Adrenal gland (tissue), 12 donors: ENCODE measurements around the gene NBPF1. TPM values are rescaled to one million over a fixed set of nuclear protein-coding genes. Genes with fewer than 3 reads are reported as not detected.
"Not testable (repeated sequence)": the region's sequence is repeated elsewhere in the genome, so short reads cannot be mapped to it uniquely, and the experiment has no call there.

Experiments used
- DNase-seq, 7 donors: peaks; one replicate each; pipeline ENCODE4 v3.0.0-alpha.2; 2019 to 2020
- H3K27ac ChIP-seq, 5 donors: fragments of 200-600 bp; sonication (generic) in 4 of 5; 1 replicate in 3 of 5; 2 replicates in 2 of 5; pipeline versions ENCODE4 v1.5.1 to v1.8.0; 2016 to 2020; ENCODE audit warnings: mild to moderate bottlenecking in 1 of 5
- H3K27me3 ChIP-seq: fragments of 200-600 bp; 2 replicates; pipeline ENCODE4 v1.8.0; 2021
- H3K36me3 ChIP-seq, 2 donors: fragments of 200-600 bp; replicated peaks in 1 of 2; 1 replicate in 1 of 2; 2 replicates in 1 of 2; pipeline versions ENCODE4 v1.5.1 to v1.8.0; 2018 to 2022
- H3K4me1 ChIP-seq, 2 donors: fragments of 200-600 bp; replicated peaks in 1 of 2; 1 replicate in 1 of 2; 2 replicates in 1 of 2; pipeline versions ENCODE4 v1.5.1 to v1.8.0; 2018 to 2021
- H3K4me3 ChIP-seq, 4 donors: fragments of 200-600 bp; sonication (generic) in 3 of 4; one replicate each; pipeline ENCODE4 v1.5.1; 2016 to 2018
- H3K9me3 ChIP-seq, 3 donors: fragments of 200-600 bp; sonication (generic) in 1 of 3; replicated peaks in 1 of 3; 1 replicate in 2 of 3; 2 replicates in 1 of 3; pipeline versions ENCODE4 v1.5.1 to v1.8.0; 2016 to 2021
- WGBS, 4 donors: extraction: QIAGEN DNeasy Blood & Tissue Kit in 2 of 4; methylation state at CpG; one replicate each; pipeline versions ENCODE4 v1.1.5 to v1.1.7; 2013 to 2017; 5-methylcytosine and 5-hydroxymethylcytosine counted together
- intact Hi-C, 2 donors: fragments of 100-400 bp; cut with DNase I; formaldehyde crosslinking; loops; one replicate each; pipeline versions ENCODE4 v1.14.1 to v1.15.0; 2022 to 2023
- polyA plus RNA-seq, 3 donors: library from polyadenylated mRNA; stranded (reverse); fragments of 200-250 nt in 2 of 3; fragments of 350-450 nt in 1 of 3; fragmentation: Illumina TruSeq in 1 of 3; extraction: RNeasy Lipid Tissue Mini Kit (QIAGEN cat#74804) in 1 of 3; gene quantifications; one replicate each; pipeline ENCODE4 v1.2.3, GENCODE V29; 2013 to 2014
- total RNA-seq, 9 donors: library from RNA; depleted of rRNA in 4 of 9; stranded (reverse); fragments of >200 nt in 4 of 9; fragments of 120-200 nt in 1 of 9; fragmentation: NEBNext Ultra II Directional in 1 of 9; extraction: Animal tissue kit (Norgen Biotek cat#: 25700) in 1 of 9; gene quantifications; one replicate each; pipeline versions ENCODE4 v1.1.0 to v1.2.4, GENCODE V29; 2013 to 2023
- donor health status: healthy with polysubstance abuse.
- donor health status: Bipolar disorder and iron deficiency.
- donor health status: DM: yes; HTN: yes; CAD: no.
- donor health status: DM: no; HTN: no; CAD: no.
- donor health status: DM: no; HTN: no; CAD: no.
- donor health status: DM: yes; HTN: yes; CAD: no.

Gene NBPF1
- total and polyA plus RNA-seq, 12 donors, result 7.9 to 205 (median 93.3) TPM

DNA sequence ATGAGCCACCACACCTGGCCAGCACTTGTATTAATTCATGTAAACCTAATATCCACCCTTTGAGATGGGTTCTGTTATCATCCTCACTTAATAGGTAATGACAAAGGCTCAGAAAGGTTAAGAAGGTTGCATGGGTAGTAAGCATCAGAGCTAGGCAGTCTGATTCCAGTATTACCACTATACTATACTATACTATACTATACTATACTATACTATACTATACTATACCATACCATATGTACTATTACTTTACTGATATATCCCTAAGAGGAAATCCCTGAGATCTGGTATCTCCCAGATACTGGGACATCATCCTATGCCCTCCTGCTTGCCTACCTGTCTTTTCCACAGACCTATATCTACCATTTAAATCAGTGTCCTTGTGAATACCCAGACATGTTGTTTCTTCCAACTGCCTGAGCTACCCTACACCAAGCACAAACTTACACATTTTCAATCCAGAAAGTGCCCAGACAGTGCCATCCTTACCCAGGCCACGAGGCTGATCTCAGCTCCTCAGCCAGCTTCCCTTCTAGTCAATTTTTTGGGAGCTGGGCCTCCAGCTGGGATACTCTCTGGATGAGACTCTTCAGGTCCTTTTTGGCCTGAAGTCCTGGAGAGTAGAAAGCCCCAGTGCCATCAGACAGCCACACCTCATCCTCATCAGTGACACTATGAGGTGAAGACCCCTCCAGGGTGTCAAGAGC lies 63.0 kb downstream of the NBPF1 start:
- H3K4me1 ChIP-seq, DNase-seq, H3K27ac ChIP-seq, H3K9me3 ChIP-seq, H3K4me3 ChIP-seq, H3K27me3 ChIP-seq, intact Hi-C loops, H3K36me3 ChIP-seq: not testable (repeated sequence)
- WGBS, 4 donors, result 80 to 82% (median 82%) methylated on average over 1 of the region's 1 CpG; no CpG with 5 or more reads in 1 of the 4 donors

GRCh38 chr1:16549545-16549944 lies 63.8 kb downstream of the NBPF1 start:
- not testable (repeated sequence) for H3K4me1 ChIP-seq, DNase-seq, H3K27ac ChIP-seq, H3K36me3 ChIP-seq, H3K9me3 ChIP-seq, H3K4me3 ChIP-seq, H3K27me3 ChIP-seq
- intact Hi-C loops, result loop anchor here in 1 of 2 donors (10.0 kb wide), 1 partner anchor 175 kb away; no protein-coding TSS in a partner anchor
- 79 to 100% (median 88%) methylated on average over 1 of the region's 1 CpG for WGBS, 4 donors

DNA sequence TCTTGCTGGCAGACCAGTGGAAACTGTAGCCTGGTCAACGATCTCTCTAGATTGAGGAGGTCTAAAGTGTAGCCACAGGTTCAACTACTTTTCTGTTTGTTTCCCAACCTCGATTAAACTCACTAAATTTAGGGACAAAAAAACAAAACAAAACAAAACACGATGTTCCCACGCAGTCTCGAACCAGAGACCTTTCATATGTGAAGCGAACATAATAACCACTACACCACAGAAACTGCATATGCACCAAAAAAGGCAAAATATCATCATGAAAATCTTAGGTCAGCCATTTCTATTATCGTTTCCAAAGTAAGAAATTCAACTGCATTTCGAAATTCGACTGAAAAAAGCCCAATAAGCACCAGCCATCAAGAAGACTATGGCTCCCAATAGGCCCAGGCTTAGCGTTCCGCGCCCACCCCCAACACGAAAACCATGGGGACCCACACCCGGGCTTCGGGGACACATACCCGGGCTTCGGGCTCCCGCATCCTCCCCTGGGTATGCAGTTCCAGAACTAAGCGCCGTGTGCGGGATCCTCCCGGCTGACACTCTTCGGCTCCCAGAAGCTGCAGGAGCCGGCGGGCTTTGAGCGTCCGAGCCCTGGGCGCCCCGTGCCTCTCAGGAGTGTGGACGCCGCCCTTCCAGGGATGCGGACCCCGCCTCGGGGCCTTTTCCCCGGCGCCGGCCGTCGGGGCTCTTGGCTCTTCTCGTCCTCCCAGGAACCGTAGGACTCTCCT lies 65.7 kb downstream of the NBPF1 start:
- H3K9me3 ChIP-seq, H3K27ac ChIP-seq, H3K27me3 ChIP-seq, H3K36me3 ChIP-seq, H3K4me3 ChIP-seq, H3K4me1 ChIP-seq, DNase-seq: not testable (repeated sequence)
- intact Hi-C loops, result loop anchor here in 1 of 2 donors (10.0 kb wide), 1 partner anchor 177 kb away; no protein-coding TSS in a partner anchor
- 61 to 83% (median 69%) methylated on average over 2 to 25 of the region's 41 CpGs for WGBS, 4 donors

GRCh38 chr1:16545682-16546095 lies 67.7 kb downstream of the NBPF1 start:
- H3K4me3 ChIP-seq, H3K27me3 ChIP-seq, H3K4me1 ChIP-seq, H3K36me3 ChIP-seq, H3K27ac ChIP-seq, DNase-seq, H3K9me3 ChIP-seq: not testable (repeated sequence)
- 38 to 69% (median 53%) methylated on average over 10 to 12 of the region's 16 CpGs for WGBS, 4 donors
- intact Hi-C loops, result loop anchor here in 1 of 2 donors (10.0 kb wide), 1 partner anchor 179 kb away; no protein-coding TSS in a partner anchor

- WGBS, 4 donors, result 0 to 17% (median 0%) methylated on average over 1 to 2 of the region's 2 CpGs; no CpG with 5 or more reads in 1 of the 4 donors
- H3K27me3 ChIP-seq, H3K9me3 ChIP-seq, H3K36me3 ChIP-seq, H3K4me1 ChIP-seq, H3K4me3 ChIP-seq: not testable (repeated sequence)
- intact Hi-C loops, result loop anchor here in 1 of 2 donors (10.0 kb wide), 1 partner anchor 184 kb away; no protein-coding TSS in a partner anchor
- DNase-seq, result peak in 2 of 7 donors; percentile 30 to 56
- peak overlapping the region in 1 of 5 donors; percentile 12 for H3K27ac ChIP-seq
Measured at GRCh38 chr1:16540421-16540893, 72.9 kb downstream of the NBPF1 start.

GRCh38 chr1:16537528-16537927 lies 75.8 kb downstream of the NBPF1 start:
- intact Hi-C loops, H3K4me3 ChIP-seq, DNase-seq, H3K4me1 ChIP-seq, H3K27me3 ChIP-seq, H3K9me3 ChIP-seq, H3K36me3 ChIP-seq, H3K27ac ChIP-seq: not testable (repeated sequence)
- WGBS, 4 donors, result 68 to 98% (median 86%) methylated on average over 4 to 6 of the region's 6 CpGs

GRCh38 chr1:16536796-16537195 lies 76.6 kb downstream of the NBPF1 start:
- intact Hi-C loops, H3K27me3 ChIP-seq, H3K36me3 ChIP-seq, H3K9me3 ChIP-seq, DNase-seq, H3K27ac ChIP-seq, H3K4me1 ChIP-seq, H3K4me3 ChIP-seq: not testable (repeated sequence)
- WGBS, 4 donors, result 81 to 92% (median 86%) methylated on average over 15 of the region's 15 CpGs

GRCh38 chr1:16535898-16536297 lies 77.5 kb downstream of the NBPF1 start:
- intact Hi-C loops, H3K27me3 ChIP-seq: not testable (repeated sequence)
- 67 to 80% (median 72%) methylated on average over 12 to 22 of the region's 22 CpGs for WGBS, 4 donors

DNA sequence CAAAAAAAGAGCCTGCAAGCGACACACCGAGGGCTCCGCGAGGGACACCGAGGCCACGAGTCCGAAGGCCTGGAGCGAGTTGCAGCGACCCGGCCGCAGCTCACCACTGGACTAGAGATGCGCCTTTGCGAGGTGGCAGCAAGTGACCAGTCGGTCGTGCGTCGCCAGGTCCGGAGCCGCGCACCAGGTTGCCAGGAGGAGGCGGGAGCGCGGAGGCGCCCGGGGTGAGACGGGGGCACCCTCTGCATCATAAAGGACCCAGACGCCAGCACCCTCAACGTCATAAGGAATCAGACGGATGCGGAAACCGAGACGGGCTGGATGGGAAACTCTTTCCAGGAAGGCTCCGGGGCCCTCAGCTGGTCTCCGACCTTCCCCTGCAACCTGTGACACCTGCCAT lies 77.9 kb downstream of the NBPF1 start:
- H3K4me3 ChIP-seq, H3K4me1 ChIP-seq, H3K27ac ChIP-seq, intact Hi-C loops, H3K36me3 ChIP-seq, H3K9me3 ChIP-seq, DNase-seq, H3K27me3 ChIP-seq: not testable (repeated sequence)
- 47 to 85% (median 55%) methylated on average over 9 to 34 of the region's 34 CpGs for WGBS, 4 donors

More at GRCh38 chr1:16535898-16536297, 77.5 kb downstream of the NBPF1 start:
- not testable (repeated sequence) for H3K9me3 ChIP-seq, H3K27ac ChIP-seq, H3K4me3 ChIP-seq, DNase-seq, H3K4me1 ChIP-seq, H3K36me3 ChIP-seq

DNA sequence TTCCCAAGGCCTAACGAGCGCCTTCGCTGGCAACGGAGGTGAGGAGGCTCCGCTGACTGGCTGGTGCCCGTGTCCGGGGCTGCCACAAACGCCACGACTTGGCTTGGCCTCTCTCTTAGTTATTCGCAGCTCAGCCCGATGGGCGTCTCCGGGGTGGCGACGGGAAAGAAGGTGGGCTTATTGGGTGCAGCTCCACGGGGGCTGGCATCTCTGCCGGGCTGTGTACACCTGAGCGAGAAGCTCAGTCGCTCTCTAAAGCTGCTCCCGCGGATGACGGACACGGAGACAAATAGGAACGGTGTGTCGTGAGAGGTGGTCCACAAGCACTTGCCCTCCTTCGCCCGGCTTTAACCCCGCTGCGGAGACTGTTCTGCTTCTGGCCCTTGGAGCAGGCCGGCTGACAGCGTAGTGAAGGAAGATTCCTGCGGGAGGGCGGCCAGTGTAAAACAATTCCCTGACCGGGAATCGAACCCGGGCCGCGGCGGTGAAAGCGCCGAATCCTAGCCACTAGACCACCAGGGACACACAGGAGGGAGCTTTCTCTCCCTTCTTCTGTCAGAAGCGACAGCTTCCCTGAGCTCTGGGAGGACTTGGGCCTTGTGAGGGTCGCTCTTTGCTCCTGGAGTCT lies 78.4 kb downstream of the NBPF1 start:
- H3K27me3 ChIP-seq, H3K27ac ChIP-seq, H3K4me1 ChIP-seq, H3K9me3 ChIP-seq, intact Hi-C loops, H3K36me3 ChIP-seq, H3K4me3 ChIP-seq: not testable (repeated sequence)
- DNase-seq, result peak in 2 of 7 donors; percentile 45 to 78
- WGBS, 4 donors, result 33 to 65% (median 35%) methylated on average over 9 to 31 of the region's 43 CpGs
